ENCODE measurements around the gene PITRM1. TPM values are rescaled to one million over a fixed set of nuclear protein-coding genes. Genes with fewer than 3 reads are reported as not detected.

Gene PITRM1
- polyA plus RNA-seq, 2 of the 4 experiments (the other 2 are of a cell fraction), result 45.9 to 64.5 TPM

DNA sequence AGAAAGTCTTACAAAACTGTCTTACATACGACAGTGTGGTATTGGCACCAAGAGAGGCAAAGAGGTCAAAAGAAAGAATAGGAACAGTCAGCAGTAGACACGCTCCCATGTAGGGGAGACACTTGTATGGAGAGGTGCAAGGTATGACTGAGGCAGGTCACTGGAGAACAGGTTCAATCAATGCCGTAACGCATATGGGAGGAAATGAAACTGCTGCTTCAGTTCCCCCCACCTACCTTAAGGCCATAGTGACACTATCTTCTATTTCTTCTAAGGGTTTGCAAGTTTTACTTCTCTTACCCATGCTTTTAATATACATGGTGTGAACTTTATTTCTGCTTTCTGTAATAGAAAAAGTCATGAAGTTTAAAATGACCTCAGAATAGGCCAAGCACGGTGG lies 5.5 kb upstream of the PITRM1 start:
- Histone ChIP-seq H3K4me2 (no peak overlapping the region), H3K4me3 (no peak overlapping the region), H3K27ac (no peak overlapping the region), H3K9me3 (peaks cover 7% of the 10 kb centered on the region; the same call in 1 of the 3 replicates), H3K4me1 (peaks cover 3% of the 10 kb centered on the region; the same call in 1 of the 3 replicates)
- FAIRE-seq (no peak), DNase-seq (ENCODE audit: low read depth in 1 of 2, low spot score in 1 of 2) (no peak), ATAC-seq (no peak)
- no peak for TF ChIP-seq HOXB13 (CRISPR knock-in tag; IDR thresholded peaks at IDR 0.05; ENCODE audit: low read depth)
- TF ChIP-seq JUNB (IDR thresholded peaks at IDR 0.05), result no peak
- no peak for TF ChIP-seq RCOR1 (IDR thresholded peaks at IDR 0.05; ENCODE audit: low read depth, low read length)
- TF ChIP-seq ESRRA (IDR thresholded peaks at IDR 0.05; ENCODE audit: borderline replicate concordance, low read length), result no peak
- TF ChIP-seq, protein P1, sequence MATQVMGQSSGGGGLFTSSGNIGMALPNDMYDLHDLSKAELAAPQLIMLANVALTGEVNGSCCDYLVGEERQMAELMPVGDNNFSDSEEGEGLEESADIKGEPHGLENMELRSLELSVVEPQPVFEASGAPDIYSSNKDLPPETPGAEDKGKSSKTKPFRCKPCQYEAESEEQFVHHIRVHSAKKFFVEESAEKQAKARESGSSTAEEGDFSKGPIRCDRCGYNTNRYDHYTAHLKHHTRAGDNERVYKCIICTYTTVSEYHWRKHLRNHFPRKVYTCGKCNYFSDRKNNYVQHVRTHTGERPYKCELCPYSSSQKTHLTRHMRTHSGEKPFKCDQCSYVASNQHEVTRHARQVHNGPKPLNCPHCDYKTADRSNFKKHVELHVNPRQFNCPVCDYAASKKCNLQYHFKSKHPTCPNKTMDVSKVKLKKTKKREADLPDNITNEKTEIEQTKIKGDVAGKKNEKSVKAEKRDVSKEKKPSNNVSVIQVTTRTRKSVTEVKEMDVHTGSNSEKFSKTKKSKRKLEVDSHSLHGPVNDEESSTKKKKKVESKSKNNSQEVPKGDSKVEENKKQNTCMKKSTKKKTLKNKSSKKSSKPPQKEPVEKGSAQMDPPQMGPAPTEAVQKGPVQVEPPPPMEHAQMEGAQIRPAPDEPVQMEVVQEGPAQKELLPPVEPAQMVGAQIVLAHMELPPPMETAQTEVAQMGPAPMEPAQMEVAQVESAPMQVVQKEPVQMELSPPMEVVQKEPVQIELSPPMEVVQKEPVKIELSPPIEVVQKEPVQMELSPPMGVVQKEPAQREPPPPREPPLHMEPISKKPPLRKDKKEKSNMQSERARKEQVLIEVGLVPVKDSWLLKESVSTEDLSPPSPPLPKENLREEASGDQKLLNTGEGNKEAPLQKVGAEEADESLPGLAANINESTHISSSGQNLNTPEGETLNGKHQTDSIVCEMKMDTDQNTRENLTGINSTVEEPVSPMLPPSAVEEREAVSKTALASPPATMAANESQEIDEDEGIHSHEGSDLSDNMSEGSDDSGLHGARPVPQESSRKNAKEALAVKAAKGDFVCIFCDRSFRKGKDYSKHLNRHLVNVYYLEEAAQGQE (IDR thresholded peaks at IDR 0.05), result no peak
- TF ChIP-seq CBX2 (IDR thresholded peaks at IDR 0.05; ENCODE audit: borderline replicate concordance, low read depth), result no peak
- no peak for TF ChIP-seq KDM5A (IDR thresholded peaks at IDR 0.05)
- POLR2A ChIA-PET, result no interaction called here
- CTCF ChIA-PET, result no interaction called here
- 81% methylated on average over 5 of the region's 5 CpGs for WGBS (ENCODE audit: missing lambda C conversion rate)

DNA sequence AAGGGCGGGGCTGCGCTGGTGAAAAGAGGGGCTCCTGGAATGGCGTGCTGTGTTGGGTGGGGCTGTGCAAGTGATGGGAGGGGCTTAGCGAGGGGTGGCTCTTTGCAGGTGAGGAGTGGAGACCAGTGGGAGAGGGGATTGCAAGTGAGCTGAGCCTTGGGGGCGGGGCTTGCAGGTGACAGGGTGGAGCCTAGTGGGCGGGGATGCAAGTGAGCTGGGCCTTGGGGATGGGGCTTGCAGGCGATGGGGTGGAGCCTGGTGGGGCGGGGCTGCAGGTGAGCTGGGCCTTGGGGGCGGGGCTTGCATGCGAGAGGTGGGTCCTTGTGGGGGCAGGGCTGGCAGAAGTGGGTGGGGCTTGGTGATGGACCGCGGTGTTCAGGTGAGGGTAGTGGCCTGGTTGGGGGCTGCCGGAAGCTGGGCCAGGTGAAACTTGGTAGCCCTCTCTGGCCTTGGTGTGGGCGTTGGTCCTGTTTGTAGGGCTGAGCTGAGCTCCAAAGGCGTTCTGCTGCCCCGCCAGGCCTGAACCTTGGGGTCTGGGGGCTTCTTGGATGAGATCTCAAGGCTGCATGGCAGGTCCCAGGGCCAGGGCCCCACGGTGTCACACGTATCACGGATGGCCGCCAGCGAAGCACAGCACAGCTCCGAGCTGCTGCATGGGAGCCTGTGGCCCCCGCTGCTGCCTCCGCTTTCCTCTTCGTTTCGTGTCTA lies 743 bp upstream of the PITRM1 start:
- H3K9me3 ChIP-seq, result no peaks in the 10 kb centered on the region
- 53% methylated on average over 22 of the region's 26 CpGs for WGBS (ENCODE audit: missing lambda C conversion rate)
- POLR2A ChIA-PET, result interaction anchor here (0.6 to 1.9 kb wide), 18 partner anchors 8 to 1497 kb away, joined by 3 to 10 read pairs (median 4); partner anchors contain the start of genes KLF6 and PFKP
- no peak for TF ChIP-seq JUN (IDR thresholded peaks at IDR 0.05)
- TF ChIP-seq, protein P2, sequence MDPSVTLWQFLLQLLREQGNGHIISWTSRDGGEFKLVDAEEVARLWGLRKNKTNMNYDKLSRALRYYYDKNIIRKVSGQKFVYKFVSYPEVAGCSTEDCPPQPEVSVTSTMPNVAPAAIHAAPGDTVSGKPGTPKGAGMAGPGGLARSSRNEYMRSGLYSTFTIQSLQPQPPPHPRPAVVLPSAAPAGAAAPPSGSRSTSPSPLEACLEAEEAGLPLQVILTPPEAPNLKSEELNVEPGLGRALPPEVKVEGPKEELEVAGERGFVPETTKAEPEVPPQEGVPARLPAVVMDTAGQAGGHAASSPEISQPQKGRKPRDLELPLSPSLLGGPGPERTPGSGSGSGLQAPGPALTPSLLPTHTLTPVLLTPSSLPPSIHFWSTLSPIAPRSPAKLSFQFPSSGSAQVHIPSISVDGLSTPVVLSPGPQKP (IDR thresholded peaks at IDR 0.05; ENCODE audit: low read depth, low read length), result no peak
- TF ChIP-seq ZFP36 (IDR thresholded peaks at IDR 0.05; ENCODE audit: borderline replicate concordance, partially characterized antibody), result no peak
- no peak for TF ChIP-seq BHLHE40 (IDR thresholded peaks at IDR 0.05; ENCODE audit: low read depth, low read length)
- no peak for TF ChIP-seq JUNB (IDR thresholded peaks at IDR 0.05)
- no peak for TF ChIP-seq RAD21 (conservative IDR thresholded peaks at IDR 0.05 in 1 of 2, IDR thresholded peaks at IDR 0.05 in 1 of 2)
- TF ChIP-seq USF2 (IDR thresholded peaks at IDR 0.05), result no peak
- no peak for TF ChIP-seq FOSB (CRISPR knock-in tag; IDR thresholded peaks at IDR 0.05)
- TF ChIP-seq FOXS1 (CRISPR knock-in tag; IDR thresholded peaks at IDR 0.05), result no peak
- no peak for TF ChIP-seq ESRRA (IDR thresholded peaks at IDR 0.05; ENCODE audit: borderline replicate concordance, low read length)
- TF ChIP-seq ZC3H11A (IDR thresholded peaks at IDR 0.05), result no peak
- TF ChIP-seq ZNF302 (CRISPR knock-in tag; IDR thresholded peaks at IDR 0.05), result no peak
- TF ChIP-seq HMGXB4 (CRISPR knock-in tag; IDR thresholded peaks at IDR 0.05; ENCODE audit: borderline replicate concordance), result no peak
- no peak for TF ChIP-seq NFE2L2 (conservative IDR thresholded peaks at IDR 0.05; ENCODE audit: low read length)
- TF ChIP-seq RNF2 (IDR thresholded peaks at IDR 0.05; ENCODE audit: borderline replicate concordance, low read depth), result no peak
- TF ChIP-seq CHD4 (IDR thresholded peaks at IDR 0.05; ENCODE audit: borderline replicate concordance), result no peak
- TF ChIP-seq TP53 (CRISPR knock-in tag; IDR thresholded peaks at IDR 0.05), result no peak
- no peak for TF ChIP-seq HOXB5 (CRISPR knock-in tag; IDR thresholded peaks at IDR 0.05)
- no peak for TF ChIP-seq MAZ (IDR thresholded peaks at IDR 0.05; ENCODE audit: borderline replicate concordance, low read depth, low read length)
- no peak for TF ChIP-seq POLR2AphosphoS2 (conservative IDR thresholded peaks at IDR 0.05; ENCODE audit: low read length)
- FAIRE-seq (no peak), DNase-seq (ENCODE audit: low read depth in 1 of 2, low spot score in 1 of 2) (peak; percentile 58 to 90), ATAC-seq (peak; percentile 65 to 69)
- CTCF ChIA-PET, result interaction anchor here (0.9 to 1.7 kb wide), 2 partner anchors 20 to 34 kb away, joined by 3 to 4 read pairs; no protein-coding TSS in a partner anchor
- H3K27ac ChIP-seq, result peak overlapping the region; percentile 46 to 83; a peak in 5 of 6 replicates
- peaks cover 10% of the 10 kb centered on the region; the same call in 1 of the 3 replicates for H3K4me1 ChIP-seq
- H3K4me3 ChIP-seq, result peak overlapping the region; percentile 48
- H3K4me2 ChIP-seq, result peak overlapping the region; percentile 58
